ENCODE measurements around the gene CAPNS1.

DNA sequence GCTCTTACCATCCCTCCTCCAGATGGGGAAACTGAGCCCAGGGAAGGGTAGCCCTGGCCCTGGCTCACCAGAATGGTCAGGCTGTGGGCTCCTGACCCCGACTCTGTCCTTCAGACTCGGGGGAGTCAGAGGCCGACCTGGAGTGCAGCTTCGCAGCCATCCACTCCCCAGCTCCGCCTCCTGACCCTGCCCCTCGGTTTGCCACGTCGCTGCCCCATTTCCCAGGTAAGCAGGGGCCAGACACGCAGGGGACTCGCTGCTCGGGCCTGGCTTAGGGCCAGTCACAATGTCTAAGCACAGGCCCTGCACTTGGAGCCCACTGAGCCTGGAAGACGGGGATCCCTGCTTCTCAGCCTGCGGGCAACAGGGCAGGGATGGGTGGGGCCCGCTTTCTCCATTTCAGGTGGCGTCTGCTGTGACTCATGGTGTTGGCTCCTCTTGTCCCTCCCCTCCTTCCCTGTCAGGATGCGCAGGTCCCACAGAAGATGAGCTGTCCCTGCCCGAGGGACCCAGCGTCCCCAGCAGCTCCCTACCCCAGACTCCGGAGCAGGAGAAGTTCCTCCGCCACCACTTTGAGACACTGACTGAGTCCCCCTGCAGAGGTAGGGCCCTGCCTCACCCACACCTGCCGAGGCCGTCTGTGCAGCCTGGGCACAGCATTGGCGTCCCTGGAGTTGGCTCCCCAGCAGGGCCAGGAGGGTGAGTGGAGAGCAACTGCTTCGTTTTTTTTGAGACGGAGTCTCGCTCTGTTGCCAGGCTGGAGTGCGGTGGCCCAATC lies 38.1 kb upstream of the CAPNS1 start:
- TF ChIP-seq GATA3 (IDR thresholded peaks at IDR 0.05; ENCODE audit: low read depth, low read length) (no peak), GATA2 (IDR thresholded peaks at IDR 0.05; ENCODE audit: low read depth, low read length) (no peak)

All from SH-SY5Y (cell line).